K562 (cell line): ENCODE data around the gene MDH2. TPM values are rescaled to one million over a fixed set of nuclear protein-coding genes. Genes with fewer than 3 reads are reported as not detected.
"Not testable (repeated sequence)": the region's sequence is repeated elsewhere in the genome, so short reads cannot be mapped to it uniquely, and the experiment has no call there.

Source experiments
- ATAC-seq: fragments of 200-7000 bp; cut with Tn5 transposase; 3 replicates; pipeline ENCODE4 v1.9.1; 2020; ENCODE audit warnings: moderate library complexity
- BruUV-seq: library from RNA; stranded (reverse); fragments of 400-500 nt; replicated peaks from 2 replicates; lab custom pipeline; 2021; lab: Mats Ljungman, UMichigan
- CTCF ChIA-PET: fragments of 300-600 bp; formaldehyde crosslinking; extraction: SDS; loops from one replicate; lab custom pipeline; 2021; ENCODE audit warnings: low intra/inter-chr PET ratio; lab: Yijun Ruan, JAX
- POLR2A ChIA-PET: fragments of 300-600, 350-650 bp; sonication (Branson Sonifier 250); formaldehyde crosslinking; extraction: SDS; loops from one replicate; lab custom pipeline; 2021; ENCODE audit warnings: antibody characterized with exemption, inconsistent platforms; lab: Yijun Ruan, JAX
- DNase-seq, 4 experiments: peaks; one replicate each; pipeline versions ENCODE4 v3.0.0 to v3.0.0-alpha.2; 2011 to 2018; ENCODE audit warnings: low spot score in 3 of 4, mixed read lengths in 3 of 4; ENCODE audit errors: extremely low read depth in 1 of 4
- FAIRE-seq: peaks from 2 replicates; lab custom pipeline; 2011; peaks lifted over from hg19 to GRCh38; lab: Jason Lieb, UNC
- H2AFZ ChIP-seq: 2 replicates; pipeline ENCODE4 v1.6.0; 2011; ENCODE audit warnings: low read depth, low read length, control low read depth, inconsistent platforms
- H3K27ac ChIP-seq: fragments of 200-600 bp; 3 replicates; pipeline ENCODE4 v1.8.0; 2011; ENCODE audit warnings: low read depth, mild to moderate bottlenecking, control low read depth, inconsistent platforms, low read length, moderate library complexity, mixed read lengths; ENCODE audit errors: extremely low read depth
- H3K27me3 ChIP-seq, 2 experiments: fragments of 300-600 bp in 1 of 2; 2 replicates in 1 of 2; 3 replicates in 1 of 2; pipeline versions ENCODE4 v1.6.0 to v1.8.0; 2011; ENCODE audit warnings: inconsistent platforms in 2 of 2, low read length in 2 of 2, mild to moderate bottlenecking in 1 of 2, mixed read lengths in 1 of 2, moderate library complexity in 1 of 2; ENCODE audit not compliant: control insufficient read depth in 2 of 2, insufficient read depth in 2 of 2
- H3K36me3 ChIP-seq: fragments of 300-600 bp; 3 replicates; pipeline ENCODE4 v1.8.0; 2011; ENCODE audit warnings: mild to moderate bottlenecking, low read length, inconsistent platforms; ENCODE audit not compliant: control insufficient read depth, insufficient read depth
- H3K4me1 ChIP-seq, 2 experiments: fragments of 200-600 bp in 1 of 2; replicated peaks in 1 of 2; 2 replicates in 1 of 2; 3 replicates in 1 of 2; pipeline versions ENCODE4 v1.5.1 to v1.8.0; 2011; ENCODE audit warnings: inconsistent platforms in 2 of 2, low read length in 2 of 2, mild to moderate bottlenecking in 1 of 2, mixed read lengths in 1 of 2, moderate library complexity in 1 of 2; ENCODE audit not compliant: control insufficient read depth in 2 of 2, insufficient read depth in 2 of 2
- H3K4me2 ChIP-seq: 2 replicates; pipeline ENCODE4 v1.6.1; 2011; ENCODE audit warnings: low read length, control low read depth, inconsistent platforms, mixed read lengths; ENCODE audit not compliant: insufficient read depth
- H3K4me3 ChIP-seq: fragments of 200-600 bp; sonication (generic), shearing (Covaris generic); 2 replicates; pipeline ENCODE4 v1.5.1; 2016; ENCODE audit warnings: control low read depth, inconsistent platforms
- H3K79me2 ChIP-seq: fragments of 200-600 bp; 3 replicates; pipeline ENCODE4 v1.8.0; 2011; ENCODE audit warnings: low read length, inconsistent platforms; ENCODE audit not compliant: control insufficient read depth, insufficient read depth
- H3K9ac ChIP-seq, 2 experiments: 2 replicates each; pipeline versions ENCODE4 v1.6.0 to v1.6.1; 2011; ENCODE audit warnings: low read depth in 2 of 2, low read length in 2 of 2, control low read depth in 1 of 2, inconsistent platforms in 1 of 2, mild to moderate bottlenecking in 1 of 2, mixed read lengths in 1 of 2; ENCODE audit not compliant: insufficient read depth in 1 of 2
- H3K9me1 ChIP-seq: one replicate; pipeline ENCODE4 v1.6.0; 2011; ENCODE audit warnings: inconsistent platforms, mild to moderate bottlenecking, low read length, moderate library complexity; ENCODE audit not compliant: control insufficient read depth, insufficient read depth
- H3K9me3 ChIP-seq: replicated peaks from 2 replicates; pipeline ENCODE4 v1.5.1; 2011; ENCODE audit warnings: low read depth, low read length, inconsistent platforms; ENCODE audit not compliant: control insufficient read depth, insufficient read depth
- H4K20me1 ChIP-seq: replicated peaks from 2 replicates; pipeline ENCODE4 v1.6.1; 2011; ENCODE audit warnings: low read length, inconsistent platforms, mixed read lengths; ENCODE audit not compliant: control insufficient read depth, insufficient read depth
- FOXA3 ChIP-seq, 2 experiments: fragments of 450-650 bp in 1 of 2; sonication (generic) in 1 of 2; formaldehyde crosslinking; IDR thresholded peaks in 1 of 2; conservative IDR thresholded peaks in 1 of 2; 2 replicates each; pipeline versions ENCODE4 v1.4.0 to v1.8.0; 2020 to 2022; ENCODE audit warnings: mild to moderate bottlenecking in 2 of 2, missing genetic modification reagents in 1 of 2
- GTF2F1 ChIP-seq: IDR thresholded peaks from 2 replicates; pipeline ENCODE4 v1.6.1; 2011; ENCODE audit warnings: low read depth, low read length, improper control_type of control experiment
- KDM2B ChIP-seq: fragments of 250-450 bp; sonication (Bioruptor Pico); IDR thresholded peaks from 2 replicates; pipeline ENCODE4 v1.8.0; 2021; ENCODE audit warnings: mild to moderate bottlenecking, moderate library complexity
- RBM17 ChIP-seq: fragments of 200-400 bp; formaldehyde crosslinking; IDR thresholded peaks from 2 replicates; pipeline ENCODE4 v1.6.1; 2017; ENCODE audit warnings: low read depth, mild to moderate bottlenecking, low read length, borderline replicate concordance
- SMAD1 ChIP-seq: fragments of 150-350 bp; IDR thresholded peaks from 2 replicates; pipeline ENCODE4 v1.6.1; 2014; ENCODE audit warnings: low read length, low read depth; ENCODE audit not compliant: partially characterized antibody
- ZBTB8A ChIP-seq: fragments of 450-650 bp; IDR thresholded peaks from 2 replicates; pipeline ENCODE4 v1.6.1; 2018; ENCODE audit warnings: mild to moderate bottlenecking, moderate library complexity; ENCODE audit not compliant: partially characterized antibody
- ZC3H4 ChIP-seq: sonication (generic); formaldehyde crosslinking; IDR thresholded peaks from 2 replicates; pipeline ENCODE4 v1.9.0; 2021; ENCODE audit warnings: missing genetic modification reagents, borderline replicate concordance
- ZNF696 ChIP-seq: fragments of 250-450 bp; sonication (Bioruptor Pico); conservative IDR thresholded peaks from 2 replicates; pipeline ENCODE4 v1.4.0; 2020; ENCODE audit warnings: mild to moderate bottlenecking, moderate library complexity
- ZNF707 ChIP-seq: fragments of 250-450 bp; sonication (Bioruptor Pico); conservative IDR thresholded peaks from 2 replicates; pipeline ENCODE4 v1.8.0; 2022; ENCODE audit warnings: inconsistent platforms, mild to moderate bottlenecking, moderate library complexity
- WGBS: fragments of 100-300 bp; shearing (Covaris generic); methylation state at CpG from one replicate; pipeline ENCODE4 v1.1.6; 2016; ENCODE audit warnings: low coverage, mixed read lengths; ENCODE audit not compliant: insufficient coverage; ENCODE audit errors: missing lambda C conversion rate; 5-methylcytosine and 5-hydroxymethylcytosine counted together
- in situ Hi-C: fragments of 300-500 bp; cut with MboI; formaldehyde crosslinking; loops from 4 replicates; pipeline ENCODE4 v1.15.0; 2018; ENCODE audit warnings: inconsistent platforms, mixed read lengths
- intact Hi-C: fragments of 100-400 bp; cut with micrococcal nuclease; formaldehyde crosslinking; loops from 2 replicates; pipeline ENCODE4 v1.14.2; 2022
- polyA plus RNA-seq, 8 experiments: library from polyadenylated mRNA; depleted of rRNA in 4 of 8; stranded (reverse) in 5 of 8; unstranded in 3 of 8; fragments of >200 nt; fragmentation: Nextera tagmentation in 2 of 8; fragmentation: Illumina TruSeq in 1 of 8; extraction: Ambion mirVana in 2 of 8; extraction: Trizol in 1 of 8; gene quantifications; 2 replicates each; pipeline versions ENCODE4 v1.2.1 to v1.2.3, GENCODE V29; 2011 to 2014; ENCODE audit warnings: inconsistent platforms in 1 of 8, missing spikeins in 1 of 8
- total RNA-seq, 7 experiments: library from RNA; depleted of rRNA in 6 of 7; stranded (reverse); fragments of >200 nt in 6 of 7; fragmentation: Illumina TruSeq in 2 of 7; extraction: Trizol in 2 of 7; gene quantifications; 2 replicates each; pipeline versions ENCODE4 v1.2.1 to v1.2.3, GENCODE V29; 2011 to 2021; ENCODE audit warnings: low replicate concordance in 1 of 7

MDH2 gene
- total and polyA plus RNA-seq, 9 of the 15 experiments (the other 6 are each of a cell fraction or from before 2014, with no cell fraction given): 106 to 701 (median 242) TPM

DNA sequence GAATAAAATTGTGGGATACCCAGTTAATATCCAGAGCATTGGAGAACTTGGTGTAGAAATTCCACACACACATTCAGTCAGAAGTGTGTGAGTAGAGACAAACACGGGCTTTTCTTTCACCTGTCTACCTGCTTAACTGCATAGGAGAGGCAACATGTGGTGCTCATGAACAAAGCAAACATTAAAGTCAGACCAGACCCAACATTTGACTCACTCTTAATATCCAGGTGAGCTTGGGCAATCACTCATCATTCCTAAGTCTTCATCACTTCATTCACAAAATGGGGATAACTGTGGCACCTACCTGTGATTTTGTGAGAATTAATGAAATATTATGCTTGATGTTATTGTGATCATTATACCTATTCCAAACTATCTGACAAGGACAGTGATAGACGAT lies 36.2 kb downstream of the MDH2 start:
- H3K4me3 ChIP-seq, FAIRE-seq, H3K9ac ChIP-seq, H2AFZ ChIP-seq, H3K79me2 ChIP-seq, CTCF ChIA-PET, H3K4me1 ChIP-seq, H3K36me3 ChIP-seq, in situ Hi-C loops, H3K4me2 ChIP-seq, DNase-seq, H4K20me1 ChIP-seq, H3K9me3 ChIP-seq, H3K9me1 ChIP-seq, ATAC-seq, H3K27ac ChIP-seq, BruUV-seq, intact Hi-C loops: not testable (repeated sequence)
- peaks cover 9 to 22% of the 10 kb centered on the region in 2 experiments; a peak in 3 of 5 replicates for H3K27me3 ChIP-seq
- POLR2A ChIA-PET: interaction anchor here (0.6 kb wide), 1 partner anchor 12 kb away, joined by 3 read pairs; no protein-coding TSS in a partner anchor
- WGBS: 0% methylated on average over 2 of the region's 2 CpGs

GRCh38 chr7:76086070-76086469 lies 38.2 kb downstream of the MDH2 start:
- ATAC-seq (no peak), FAIRE-seq (no peak), DNase-seq (no peak)
- Histone ChIP-seq H3K4me2 (no peak overlapping the region), H3K9ac (no peak overlapping the region), H3K9me3 (no peaks in the 10 kb centered on the region), H3K36me3 (no peaks in the 10 kb centered on the region), H2AFZ (no peak overlapping the region), H3K79me2 (no peaks in the 10 kb centered on the region), H3K27me3 (peaks cover 9 to 22% of the 10 kb centered on the region in 2 experiments; a peak in 3 of 5 replicates), H4K20me1 (no peaks in the 10 kb centered on the region), H3K4me3 (no peak overlapping the region), H3K27ac (no peak overlapping the region), H3K4me1 (no peaks in the 10 kb centered on the region), H3K9me1 (no peaks in the 10 kb centered on the region)
- 20% methylated on average over 4 of the region's 4 CpGs for WGBS
- intact Hi-C loops (no loop called here), in situ Hi-C loops (no loop called here)
- CTCF ChIA-PET: no interaction called here
- POLR2A ChIA-PET: interaction anchor here (0.6 kb wide), 2 partner anchors 28 to 116 kb away, joined by 3 to 4 read pairs; partner anchors contain the start of gene SRRM3
- BruUV-seq: no TSS peak
- no peak for TF ChIP-seq FOXA3 (CRISPR knock-in tag; conservative IDR thresholded peaks at IDR 0.05 in 1 of 2, IDR thresholded peaks at IDR 0.05 in 1 of 2)
- no peak for TF ChIP-seq ZNF707 (CRISPR knock-in tag)
- no peak for TF ChIP-seq GTF2F1
- TF ChIP-seq SMAD1: no peak
- no peak for TF ChIP-seq RBM17
- TF ChIP-seq KDM2B (CRISPR knock-in tag): no peak
- TF ChIP-seq ZBTB8A: no peak
- no peak for TF ChIP-seq ZC3H4 (CRISPR knock-in tag)
- TF ChIP-seq ZNF696 (CRISPR knock-in tag): no peak
